ENCODE results near the gene TOGARAM2.
"Not testable (repeated sequence)": the region's sequence is repeated elsewhere in the genome, so short reads cannot be mapped to it uniquely, and the experiment has no call there.

TOGARAM2 gene

GRCh38 chr2:28977176-28977875 is 3.8 kb upstream of the TOGARAM2 start:
- no peak for DNase-seq

- not testable (repeated sequence) for DNase-seq
These were observed 3.1 kb upstream of the TOGARAM2 start for GRCh38 chr2:28978001-28978400.

GRCh38 chr2:28978606-28979005 is 2.5 kb upstream of the TOGARAM2 start:
- no peak for DNase-seq

GRCh38 chr2:28979041-28979440 is 2.1 kb upstream of the TOGARAM2 start:
- DNase-seq = no peak

- DNase-seq = no peak
These were observed 1.3 kb upstream of the TOGARAM2 start for GRCh38 chr2:28979576-28980366.

GRCh38 chr2:28980368-28981015 is 606 bp upstream of the TOGARAM2 start:
- no peak for DNase-seq

GRCh38 chr2:28981620-28982376 is 700 bp downstream of the TOGARAM2 start:
- no peak for DNase-seq

GRCh38 chr2:28982381-28982950 is 1.4 kb downstream of the TOGARAM2 start:
- DNase-seq = no peak

- DNase-seq = no peak
These were observed 5.3 kb downstream of the TOGARAM2 start for GRCh38 chr2:28986429-28986828.

- no peak for DNase-seq
These were observed 8.9 kb downstream of the TOGARAM2 start for GRCh38 chr2:28989973-28990372.

- DNase-seq = no peak
These were observed 9.3 kb downstream of the TOGARAM2 start for GRCh38 chr2:28990445-28990844.

- DNase-seq = no peak
These were observed 9.9 kb downstream of the TOGARAM2 start for GRCh38 chr2:28991021-28991420.

- DNase-seq = no peak
These were observed 10.4 kb downstream of the TOGARAM2 start for GRCh38 chr2:28991460-28991859.

- no peak for DNase-seq
These were observed 12.3 kb downstream of the TOGARAM2 start for GRCh38 chr2:28993206-28993960.

- DNase-seq = no peak
These were observed 13.0 kb downstream of the TOGARAM2 start for GRCh38 chr2:28994074-28994473.

- DNase-seq = no peak
These were observed 13.6 kb downstream of the TOGARAM2 start for GRCh38 chr2:28994679-28995078.

- DNase-seq = no peak
These were observed 15.0 kb downstream of the TOGARAM2 start for GRCh38 chr2:28995765-28996750.

GRCh38 chr2:28997237-28997846 is 16.2 kb downstream of the TOGARAM2 start:
- no peak for DNase-seq

GRCh38 chr2:28997847-28998735 is 17.0 kb downstream of the TOGARAM2 start:
- no peak for DNase-seq

Measured in activated CD4-positive, alpha-beta T cell treated with anti-CD3 and anti-CD28 coated beads, Interleukin-2, amount 50 U/mL, for 1 hour (primary cell).